Measurements from ENCODE around the gene ADCY2.

ADCY2 gene

DNA sequence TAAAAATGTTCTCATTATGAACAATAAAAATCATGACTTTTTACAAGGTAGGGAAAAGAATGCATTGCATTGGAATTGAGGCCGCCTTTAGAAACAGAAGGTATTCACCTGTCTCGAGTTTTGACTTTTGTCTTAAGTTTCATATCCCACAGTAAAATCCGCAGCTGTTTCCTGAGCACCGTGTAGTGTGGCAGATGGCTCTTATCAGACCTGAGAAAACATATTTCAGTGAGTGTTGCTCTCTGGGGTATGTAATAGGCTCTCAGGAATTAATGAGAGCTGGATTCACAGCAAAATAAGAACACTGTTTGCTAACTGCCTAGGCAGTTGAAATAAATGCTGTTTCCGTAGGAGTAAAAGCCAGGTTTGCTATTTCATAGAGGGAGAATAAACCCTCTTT, 233.6 kb downstream of the ADCY2 start:
- no peak for TF ChIP-seq CTCF (IDR thresholded peaks at IDR 0.05; ENCODE audit: insufficient read depth, low read length, missing control alignments)
- H3K4me3 ChIP-seq (ENCODE audit: low read depth, low read length) = no peak overlapping the region
- ChIA-PET POLR2A (no interaction called here), CTCF (no interaction called here)
- no peak for DNase-seq (ENCODE audit: low read depth, low spot score)

- ChIA-PET CTCF (no interaction called here), POLR2A (no interaction called here)
- H3K4me3 ChIP-seq (ENCODE audit: low read depth, low read length) = no peak overlapping the region
- no peak for DNase-seq (ENCODE audit: low read depth, low spot score)
- no peak for TF ChIP-seq CTCF (IDR thresholded peaks at IDR 0.05; ENCODE audit: insufficient read depth, low read length, missing control alignments)
These were observed 238.9 kb downstream of the ADCY2 start for GRCh38 chr5:7634837-7635236.

GRCh38 chr5:7638456-7638855, 242.5 kb downstream of the ADCY2 start:
- TF ChIP-seq CTCF (IDR thresholded peaks at IDR 0.05; ENCODE audit: insufficient read depth, low read length, missing control alignments) = no peak
- H3K4me3 ChIP-seq (ENCODE audit: low read depth, low read length) = no peak overlapping the region
- DNase-seq (ENCODE audit: low read depth, low spot score) = no peak
- POLR2A ChIA-PET = no interaction called here
- CTCF ChIA-PET = no interaction called here

DNA sequence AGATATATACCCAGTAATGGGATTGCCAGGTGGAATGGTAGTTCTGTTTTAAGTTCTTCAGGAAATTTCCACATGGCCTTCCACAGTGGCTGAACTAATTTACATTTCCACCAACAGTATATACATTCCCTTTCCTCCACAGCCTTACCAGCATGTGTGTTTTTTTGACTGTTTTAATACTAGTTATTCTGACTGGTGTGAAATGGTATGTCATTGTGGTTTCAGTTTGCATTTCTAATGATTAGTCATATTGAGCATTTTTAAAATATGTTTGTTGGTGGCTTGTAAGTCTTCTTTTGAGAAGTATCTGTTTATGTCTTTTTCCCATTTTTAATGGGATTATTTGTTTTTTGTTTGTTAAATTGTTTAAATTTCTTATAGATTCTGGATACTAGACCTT, 246.1 kb downstream of the ADCY2 start:
- DNase-seq (ENCODE audit: low read depth, low spot score) = no peak
- POLR2A ChIA-PET = no interaction called here
- no peak overlapping the region for H3K4me3 ChIP-seq (ENCODE audit: low read depth, low read length)
- CTCF ChIA-PET = no interaction called here
- no peak for TF ChIP-seq CTCF (IDR thresholded peaks at IDR 0.05; ENCODE audit: insufficient read depth, low read length, missing control alignments)

- CTCF ChIA-PET = no interaction called here
- POLR2A ChIA-PET = no interaction called here
- no peak overlapping the region for H3K4me3 ChIP-seq (ENCODE audit: low read depth, low read length)
- no peak for DNase-seq (ENCODE audit: low read depth, low spot score)
- TF ChIP-seq CTCF (IDR thresholded peaks at IDR 0.05; ENCODE audit: insufficient read depth, low read length, missing control alignments) = no peak
These were observed 248.8 kb downstream of the ADCY2 start for GRCh38 chr5:7644723-7645122.

DNA sequence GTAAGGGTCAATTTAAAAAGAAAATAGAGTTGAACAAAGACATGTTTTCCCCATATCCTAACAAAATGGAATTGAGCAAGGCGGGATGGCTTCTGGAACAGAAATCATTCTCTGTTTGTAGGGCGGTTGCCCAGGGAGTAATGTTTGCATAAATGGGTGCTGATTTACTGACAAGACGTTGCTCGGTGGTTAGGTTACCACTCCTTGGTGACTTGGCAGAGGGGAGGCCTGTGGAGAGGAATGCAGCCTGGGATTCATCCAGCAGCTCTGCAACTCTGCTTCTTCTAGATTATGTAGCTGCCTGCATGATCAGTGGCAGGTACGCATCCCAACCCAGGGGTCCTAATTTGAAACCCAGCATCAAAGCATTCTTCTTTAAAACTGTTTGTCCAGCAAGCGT, 254.8 kb downstream of the ADCY2 start:
- no peak overlapping the region for H3K4me3 ChIP-seq (ENCODE audit: low read depth, low read length)
- no peak for TF ChIP-seq CTCF (IDR thresholded peaks at IDR 0.05; ENCODE audit: insufficient read depth, low read length, missing control alignments)
- POLR2A ChIA-PET = no interaction called here
- CTCF ChIA-PET = no interaction called here
- no peak for DNase-seq (ENCODE audit: low read depth, low spot score)

Measured in AG04449 (cell line).